NCI-H526 treated with DMSO at 0.1 percent for 48 hours (cell line): ENCODE data around the gene SRGAP2.
"Not testable (repeated sequence)": the region's sequence is repeated elsewhere in the genome, so short reads cannot be mapped to it uniquely, and the experiment has no call there.

Experiments
- DNase-seq: peaks from one replicate; lab custom pipeline; 2025; lab: John Stamatoyannopoulos, UW

Gene SRGAP2

DNA sequence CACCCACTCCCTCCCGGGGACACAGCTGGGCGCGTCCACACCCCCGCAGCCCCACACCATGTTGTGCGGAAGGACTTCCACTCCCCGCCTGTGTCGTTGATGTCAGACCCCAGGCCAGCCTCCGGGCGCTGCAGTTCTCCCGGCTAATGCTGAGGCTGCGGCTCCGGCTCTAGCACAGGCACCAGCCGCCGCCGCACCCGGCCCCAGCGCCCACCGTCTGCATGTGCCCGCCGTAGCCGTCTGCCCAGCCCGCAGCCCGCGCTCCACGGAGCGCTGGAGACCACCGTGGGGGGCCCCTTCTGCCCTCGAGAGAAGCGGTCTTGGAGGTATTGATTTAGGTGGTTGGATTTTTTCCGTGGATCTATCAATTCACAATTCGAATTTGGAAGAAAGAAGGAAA, 2.2 kb downstream of the SRGAP2 start:
- DNase-seq = not testable (repeated sequence)

DNA sequence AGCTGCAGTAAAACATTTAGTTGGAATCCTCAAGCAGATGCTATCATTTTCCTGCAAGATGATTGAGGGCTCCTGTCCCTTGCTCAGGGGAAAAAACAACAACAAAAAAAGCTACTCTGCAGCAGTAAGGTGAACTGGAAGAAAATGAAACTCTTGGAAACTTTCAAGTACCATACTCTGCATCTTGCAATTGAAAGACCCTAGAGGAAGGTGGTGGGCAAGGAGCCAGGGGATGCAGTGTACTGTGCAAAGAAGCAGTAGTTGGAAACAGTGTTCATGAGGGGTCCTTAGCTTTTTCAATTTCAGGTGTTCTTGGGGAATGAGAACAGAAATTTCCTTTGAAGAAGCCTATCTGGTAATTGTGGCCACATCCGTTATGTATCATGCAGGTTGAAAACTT, 7.5 kb downstream of the SRGAP2 start:
- not testable (repeated sequence) for DNase-seq

DNA sequence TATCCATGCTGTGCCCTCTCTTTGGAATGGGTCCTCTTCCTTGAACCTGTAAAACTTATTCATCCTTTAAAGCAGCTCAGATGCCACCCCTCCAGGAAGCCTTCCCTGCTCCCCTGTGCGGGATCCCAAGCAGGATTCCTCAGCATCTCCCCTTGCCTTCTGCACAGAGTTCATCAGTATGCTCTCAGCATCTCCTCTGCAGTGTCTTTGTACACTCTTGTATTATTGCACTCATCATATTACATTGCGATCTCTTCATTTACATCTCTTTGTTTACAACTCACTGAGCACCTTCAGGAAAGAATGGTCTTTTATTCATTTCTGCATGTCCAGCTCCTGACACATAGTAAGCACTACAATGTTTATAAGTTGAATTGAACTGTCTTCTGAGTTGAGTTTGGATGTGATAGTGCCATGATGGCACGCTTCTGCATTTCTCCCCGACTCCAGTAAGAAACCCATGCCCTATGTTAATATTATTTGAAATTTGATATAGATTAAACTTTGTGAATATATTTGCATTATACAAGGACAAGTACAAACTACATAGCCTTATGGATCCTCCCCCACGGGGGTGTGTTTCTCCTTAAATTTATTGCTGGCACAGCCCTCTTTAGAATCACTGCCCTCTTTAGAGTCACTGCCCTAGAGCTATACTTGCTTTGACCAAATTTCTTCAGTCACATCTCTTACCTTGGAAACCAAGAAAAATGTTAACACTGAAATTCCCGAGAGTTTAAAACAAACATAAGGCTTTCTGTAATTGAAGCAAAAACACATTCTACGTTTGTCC, 12.5 kb downstream of the SRGAP2 start:
- DNase-seq = not testable (repeated sequence)

DNA sequence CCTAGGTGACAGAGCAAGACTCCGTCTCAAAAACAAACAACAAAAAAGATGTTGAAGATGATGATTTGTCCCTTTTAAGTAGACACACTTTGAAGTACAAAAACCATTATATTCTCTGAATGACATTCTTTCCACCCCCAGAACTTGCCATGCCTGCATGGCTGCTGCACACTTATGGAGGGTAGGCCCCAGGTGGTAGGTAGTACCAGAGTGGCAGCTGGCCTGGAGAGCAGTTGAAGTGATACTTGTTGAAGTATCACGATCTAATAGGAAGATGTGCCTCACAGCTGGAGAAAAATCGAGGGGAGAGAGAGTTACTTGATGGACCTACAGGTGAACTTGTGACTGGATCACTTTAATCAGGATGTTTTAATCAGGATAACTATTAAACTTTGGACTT, 14.9 kb downstream of the SRGAP2 start:
- DNase-seq = not testable (repeated sequence)

DNA sequence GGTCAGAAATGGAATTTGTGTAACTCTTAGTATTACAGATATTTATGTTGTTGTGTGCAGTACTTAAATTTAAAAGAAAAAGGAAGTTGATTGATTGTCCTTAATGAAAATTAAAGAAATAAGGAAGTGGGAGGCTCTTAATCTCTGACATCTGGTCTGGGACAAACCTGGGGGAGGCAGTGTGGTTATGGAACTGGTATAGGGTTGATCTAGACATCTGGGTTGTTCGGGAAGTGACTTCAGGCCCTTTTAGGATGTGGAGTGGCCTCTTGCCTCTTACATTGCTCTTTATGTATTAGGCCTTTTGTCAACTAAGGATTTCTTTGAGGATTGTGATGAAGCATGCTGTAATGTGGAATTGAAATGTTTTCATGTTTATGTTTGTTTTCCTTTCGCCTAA, 15.4 kb downstream of the SRGAP2 start:
- DNase-seq = not testable (repeated sequence)

DNA sequence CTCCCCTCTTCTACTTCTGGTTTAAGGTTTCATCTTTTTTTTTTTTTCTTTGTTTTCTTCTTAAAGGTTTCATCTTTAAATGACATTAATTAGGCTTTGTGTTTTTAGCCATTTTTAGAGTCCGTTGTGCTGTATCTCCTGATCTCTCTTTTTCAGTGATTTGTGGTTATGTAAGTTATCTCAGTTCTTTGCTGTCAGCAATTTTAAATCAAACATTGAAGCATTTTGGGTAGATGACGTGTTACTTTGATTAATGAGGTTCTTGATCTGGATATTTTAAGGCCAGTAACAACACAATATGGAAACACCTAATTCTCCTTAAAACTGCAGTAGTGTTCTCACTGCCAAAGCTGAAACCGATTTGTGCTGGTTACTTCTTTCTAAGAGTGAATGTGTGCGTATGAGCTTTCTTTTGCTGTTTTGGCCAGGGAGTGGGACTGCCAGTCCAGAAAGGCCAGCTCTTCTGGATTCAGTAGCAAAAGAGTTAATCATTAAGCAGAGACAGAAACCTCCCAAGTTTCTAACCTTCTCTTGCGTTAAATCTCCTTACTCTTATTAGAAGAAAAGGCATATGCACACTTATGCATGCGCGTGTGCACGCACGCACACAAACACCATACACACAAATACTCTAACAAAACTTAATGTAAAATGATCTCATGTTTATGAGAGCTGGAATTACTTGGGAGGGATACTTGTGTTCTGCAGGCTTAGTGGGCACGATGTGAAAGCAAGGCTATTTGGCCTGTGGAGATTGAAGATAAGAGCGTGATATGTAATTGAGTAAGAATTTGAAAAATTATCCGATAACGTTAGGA, 16.4 kb downstream of the SRGAP2 start:
- DNase-seq = not testable (repeated sequence)

DNA sequence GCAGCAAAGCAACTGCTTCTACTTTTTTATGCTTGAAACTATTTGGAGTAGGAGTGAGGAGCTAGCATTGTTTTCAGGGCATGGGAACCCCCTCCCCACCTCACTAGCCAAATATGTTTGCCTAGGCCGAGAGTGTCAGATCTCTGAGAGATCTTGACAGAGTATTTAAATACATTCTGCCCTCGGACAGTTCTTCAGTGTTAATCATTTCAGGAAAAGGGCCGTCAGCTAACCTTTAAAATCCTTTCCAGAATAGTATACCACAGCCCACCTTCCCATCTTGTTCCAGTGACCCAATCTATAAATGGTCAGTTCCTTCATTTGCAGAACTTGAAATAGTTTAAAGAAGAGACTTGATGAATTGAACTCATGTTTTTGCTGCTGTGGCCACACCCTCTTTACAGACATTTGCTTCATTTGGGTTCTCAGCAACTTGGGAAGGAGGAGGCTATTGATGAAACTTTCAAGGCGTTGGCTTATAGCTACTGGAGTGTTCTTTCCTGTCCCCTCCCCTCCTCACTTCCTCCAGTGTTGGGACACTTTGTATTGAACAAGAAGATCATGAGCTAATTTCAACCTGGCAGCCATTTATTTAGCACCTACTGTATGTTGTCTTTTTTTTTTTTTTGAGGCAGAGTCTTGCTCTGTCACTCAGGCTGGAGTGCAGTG, 17.1 kb downstream of the SRGAP2 start:
- not testable (repeated sequence) for DNase-seq

DNA sequence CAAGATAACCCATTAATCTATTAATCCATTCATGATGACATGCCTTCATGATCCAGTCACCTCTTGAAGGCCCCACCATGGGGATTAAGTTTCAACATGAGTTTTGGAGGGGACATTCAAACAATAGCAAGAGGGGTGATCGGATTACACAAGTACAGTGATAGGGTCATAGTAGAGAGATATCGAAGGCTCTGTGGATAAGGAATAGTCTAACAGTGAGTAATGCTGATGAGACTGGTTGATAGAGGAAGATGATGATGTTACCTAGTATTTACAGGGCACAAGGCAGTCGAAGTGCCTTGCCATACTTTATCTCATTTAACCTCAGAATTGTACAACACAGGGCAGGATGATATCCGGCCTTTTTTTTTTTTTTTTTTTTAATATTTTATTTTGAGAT, 18.2 kb downstream of the SRGAP2 start:
- DNase-seq = not testable (repeated sequence)

DNA sequence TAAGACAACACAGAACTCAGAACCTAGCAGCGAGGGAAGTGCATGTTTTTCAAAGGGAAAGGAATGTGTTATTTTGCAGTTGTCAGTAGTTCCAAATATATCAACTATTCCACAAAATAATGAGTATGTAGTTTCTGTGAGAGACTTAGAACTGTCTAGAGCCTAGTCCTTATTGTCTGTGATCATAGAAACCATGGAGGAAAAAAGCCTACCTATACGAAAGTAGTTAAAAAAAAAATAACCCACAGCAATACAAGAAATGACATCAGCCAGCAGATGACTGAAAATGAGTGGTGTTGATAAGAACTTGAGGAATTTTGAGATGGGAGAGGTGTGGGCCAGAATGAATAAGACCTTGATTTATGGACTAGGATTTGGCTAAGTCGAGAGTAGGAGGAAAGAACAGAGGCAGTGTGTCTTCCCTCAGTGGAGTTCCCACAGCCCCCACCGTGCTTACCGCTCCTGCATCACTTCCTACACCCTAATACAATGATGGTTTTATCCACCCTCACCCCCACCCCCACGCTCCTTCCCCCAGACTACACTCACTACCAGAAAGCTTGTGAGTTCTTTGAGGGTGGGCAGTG, 20.9 kb downstream of the SRGAP2 start:
- DNase-seq = not testable (repeated sequence)

DNA sequence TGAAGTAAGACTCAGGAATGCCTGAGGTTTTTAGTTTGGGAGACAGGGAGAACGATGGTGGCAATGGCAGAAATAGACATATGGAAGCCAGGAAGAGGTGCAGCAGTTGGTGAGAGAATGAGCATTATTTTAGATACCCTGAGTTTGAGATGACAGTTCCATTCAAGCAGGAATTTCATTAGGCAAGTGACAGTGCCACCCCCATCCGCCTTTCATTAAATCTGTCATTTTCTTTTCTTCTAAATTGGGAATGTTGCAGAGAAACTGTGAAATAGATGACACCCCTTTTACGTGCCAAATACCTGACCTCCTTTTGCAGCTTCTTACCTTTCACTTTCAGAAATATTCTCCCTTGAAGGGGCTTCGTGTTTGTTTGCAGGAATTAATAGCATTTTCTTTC, 22.0 kb downstream of the SRGAP2 start:
- DNase-seq = not testable (repeated sequence)

DNA sequence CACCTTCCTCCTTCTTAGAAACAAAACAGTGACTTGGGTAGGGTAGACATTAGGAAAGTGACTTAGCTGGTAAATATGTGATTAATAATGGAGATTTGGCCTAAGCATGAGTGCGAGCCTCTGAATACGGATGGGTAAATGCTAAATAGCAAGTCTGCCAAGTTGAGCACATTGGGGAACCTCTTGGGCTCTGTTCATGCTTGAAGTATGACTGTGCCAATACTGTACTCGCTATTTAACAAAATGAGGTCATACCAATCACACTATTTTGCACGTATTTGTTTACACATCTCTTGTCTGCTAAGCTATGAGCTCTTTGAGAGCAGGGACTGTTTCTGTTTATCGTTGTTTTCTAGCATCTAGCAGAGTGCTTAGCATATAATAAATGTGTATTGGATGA, 23.5 kb downstream of the SRGAP2 start:
- DNase-seq = not testable (repeated sequence)

DNA sequence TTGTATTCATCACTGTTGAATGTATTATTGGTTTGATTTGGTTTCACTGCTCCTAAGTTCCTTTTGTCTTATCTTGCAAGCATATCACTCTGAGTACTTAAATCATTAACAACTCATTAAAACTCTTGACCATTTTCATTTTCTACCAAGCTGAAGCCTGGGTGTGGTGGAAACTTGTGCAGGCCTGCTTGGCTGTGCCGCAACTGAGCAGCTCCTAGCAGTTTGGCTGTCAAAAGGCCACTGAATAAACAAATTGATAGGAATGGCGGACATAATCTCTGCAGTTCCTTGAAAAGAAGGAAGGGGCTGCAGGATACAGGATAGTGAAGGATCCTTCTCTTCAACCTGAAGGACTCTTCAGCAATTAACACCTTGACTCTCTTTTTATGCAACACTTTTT, 25.9 kb downstream of the SRGAP2 start:
- not testable (repeated sequence) for DNase-seq

DNA sequence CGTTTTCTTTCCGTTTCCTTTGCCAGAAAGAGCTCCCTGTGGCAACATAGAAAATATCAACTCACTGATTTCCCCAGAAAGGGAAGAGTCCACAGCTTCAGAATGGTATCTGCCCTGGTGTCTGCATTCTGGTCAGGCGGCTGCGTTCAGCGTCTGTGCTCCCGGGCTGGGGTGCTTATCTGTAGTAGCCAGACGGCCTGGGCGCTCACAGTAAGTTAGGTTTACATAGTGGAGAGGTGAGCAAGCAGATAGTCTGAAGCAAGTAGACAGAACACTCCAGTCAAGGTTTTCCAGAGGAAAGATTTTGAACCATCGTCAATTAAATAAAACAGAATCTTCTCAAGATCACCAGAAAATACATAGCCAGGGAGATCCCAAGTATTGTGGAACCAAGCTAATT, 28.6 kb downstream of the SRGAP2 start:
- DNase-seq = not testable (repeated sequence)

DNA sequence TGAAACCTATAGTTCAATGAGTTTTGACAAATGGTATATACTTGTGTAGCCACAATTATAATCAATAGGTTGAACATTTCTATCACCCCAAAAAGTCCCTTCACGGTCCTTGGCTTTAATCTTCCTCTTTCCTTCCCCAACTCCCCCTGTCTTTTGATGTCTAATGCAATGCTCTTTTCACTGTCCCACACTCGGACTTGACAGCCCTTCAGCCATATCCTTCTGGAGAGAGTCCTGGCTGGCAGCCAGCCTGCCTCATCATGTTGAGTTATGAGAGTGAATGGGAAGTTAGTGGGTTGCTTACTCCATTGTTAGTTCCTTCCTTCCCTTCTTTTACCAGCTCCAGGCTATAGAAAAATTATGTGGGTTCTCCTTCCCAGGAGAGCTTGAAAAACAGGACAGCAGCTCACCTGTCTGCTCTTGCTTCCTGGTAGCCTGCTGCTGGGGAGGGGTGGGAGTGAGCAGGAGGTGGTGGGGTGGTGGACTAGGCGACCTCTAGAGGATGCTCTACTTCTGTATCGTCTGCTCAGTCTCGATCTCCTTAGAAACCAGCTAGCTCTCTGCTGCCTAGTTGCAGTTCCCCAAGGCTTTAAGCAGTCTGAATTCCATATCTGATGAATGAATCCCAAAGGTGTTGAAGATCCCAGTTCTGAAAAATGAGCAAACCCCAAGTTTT, 29.8 kb downstream of the SRGAP2 start:
- not testable (repeated sequence) for DNase-seq

DNA sequence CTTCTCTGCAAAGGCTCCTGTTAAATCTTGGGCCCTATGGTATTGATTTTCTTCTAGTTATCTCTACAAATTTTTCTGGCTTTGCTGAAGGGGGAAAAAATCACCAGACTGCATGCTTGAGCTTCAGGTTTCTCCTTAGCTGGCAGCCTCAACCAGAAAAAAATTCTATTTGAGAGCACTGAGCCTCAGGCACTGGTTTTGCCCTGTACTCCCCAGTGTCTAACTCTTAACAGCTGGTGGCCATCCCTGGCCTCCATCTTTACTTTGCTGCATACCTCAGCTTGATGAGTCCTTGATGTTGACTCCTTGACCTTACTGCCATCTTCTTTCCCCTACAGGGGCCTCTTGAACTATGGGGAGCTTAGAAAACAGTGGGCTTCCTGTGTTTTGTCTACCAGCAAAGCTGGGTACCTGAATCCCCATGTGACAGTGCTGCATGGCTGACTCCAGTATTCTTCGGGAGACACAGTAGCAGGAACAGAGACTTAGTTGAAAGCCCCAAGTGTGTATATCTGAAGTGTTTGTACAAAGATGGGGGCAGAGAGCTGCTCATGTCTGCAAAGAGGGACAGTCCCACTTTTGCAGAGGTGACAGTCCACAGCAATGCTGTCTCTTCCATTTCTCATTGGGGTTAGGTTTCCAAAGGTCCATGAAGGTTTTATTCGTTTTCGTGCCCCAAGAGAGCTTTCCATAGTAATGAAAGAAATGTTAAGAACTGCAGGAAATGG, 31.0 kb downstream of the SRGAP2 start:
- DNase-seq = not testable (repeated sequence)

DNA sequence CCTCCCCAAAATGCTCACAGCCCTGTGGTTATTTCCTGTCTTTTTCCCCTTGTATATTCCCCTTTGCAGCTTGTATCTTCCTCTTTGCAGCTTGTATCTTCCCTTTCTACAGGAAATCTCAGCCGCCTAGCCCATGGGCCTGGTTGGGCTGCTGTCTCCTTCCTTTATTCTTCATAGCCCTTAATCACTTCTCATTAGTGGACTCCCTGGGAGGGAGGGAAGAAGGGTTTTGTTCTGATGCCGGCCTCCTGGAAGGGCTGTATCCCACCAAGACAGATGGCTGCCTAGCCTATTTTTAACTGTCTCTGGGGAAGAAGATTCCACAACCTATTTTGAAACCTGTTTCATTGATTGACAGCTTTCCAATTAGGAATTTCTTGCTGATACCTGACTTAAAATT, 31.8 kb downstream of the SRGAP2 start:
- not testable (repeated sequence) for DNase-seq

DNA sequence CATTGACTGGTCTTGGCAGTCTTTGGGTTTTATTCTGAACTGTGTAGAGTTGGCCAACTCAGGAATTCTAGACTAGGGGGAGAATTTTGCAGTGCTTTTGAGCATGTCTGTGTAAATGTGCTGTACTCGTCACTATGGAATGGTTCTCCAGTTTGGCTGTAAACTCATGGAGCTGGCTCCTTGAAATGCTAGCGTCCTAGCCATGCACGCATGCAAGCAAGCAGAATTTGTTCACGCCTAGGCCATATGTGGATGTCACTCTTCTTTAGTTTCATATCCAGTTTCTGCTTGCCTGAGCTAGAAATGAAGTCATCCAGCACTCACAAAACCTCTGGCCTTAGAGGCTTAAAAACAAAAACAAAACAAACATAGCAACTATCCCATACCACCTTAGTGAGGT, 36.9 kb downstream of the SRGAP2 start:
- not testable (repeated sequence) for DNase-seq

DNA sequence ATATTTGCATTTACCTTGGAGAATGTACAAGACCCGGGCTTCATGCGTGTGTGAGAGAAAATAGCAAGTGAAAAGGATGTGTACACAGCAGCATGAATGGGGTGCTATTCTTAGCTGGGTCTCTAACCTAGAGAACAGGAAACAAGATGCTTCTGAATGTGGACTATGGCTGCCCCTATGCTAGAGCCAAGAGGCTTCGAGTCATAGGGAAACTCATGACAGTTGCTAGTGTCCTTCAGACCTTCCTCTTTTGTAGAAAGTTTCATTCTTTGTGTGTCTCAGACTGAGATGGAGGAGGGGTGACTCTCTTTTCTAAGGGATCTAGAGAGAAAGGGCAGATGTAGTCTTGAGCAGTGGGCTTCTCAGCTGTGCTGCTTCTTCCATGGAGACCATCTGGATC, 40.0 kb downstream of the SRGAP2 start:
- not testable (repeated sequence) for DNase-seq

DNA sequence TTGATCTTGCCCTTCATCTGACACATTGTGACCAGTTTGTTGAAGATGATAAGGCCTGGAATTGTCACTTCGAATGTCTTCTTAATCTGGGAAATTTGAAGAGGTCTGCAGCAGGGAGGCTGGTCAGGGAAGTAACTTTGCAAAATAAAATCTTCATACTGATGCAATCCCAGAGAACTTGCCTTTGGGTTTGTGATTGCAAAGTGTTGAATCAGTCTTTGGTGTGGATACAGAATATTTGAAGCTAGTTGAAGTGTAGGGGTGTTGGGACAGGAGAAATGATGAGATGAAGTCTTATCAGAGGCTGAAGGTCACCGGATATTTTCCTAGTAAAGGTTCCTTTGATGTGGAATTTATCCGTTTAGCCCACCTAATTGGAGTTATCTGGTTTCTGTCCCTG, 42.1 kb downstream of the SRGAP2 start:
- DNase-seq = not testable (repeated sequence)

DNA sequence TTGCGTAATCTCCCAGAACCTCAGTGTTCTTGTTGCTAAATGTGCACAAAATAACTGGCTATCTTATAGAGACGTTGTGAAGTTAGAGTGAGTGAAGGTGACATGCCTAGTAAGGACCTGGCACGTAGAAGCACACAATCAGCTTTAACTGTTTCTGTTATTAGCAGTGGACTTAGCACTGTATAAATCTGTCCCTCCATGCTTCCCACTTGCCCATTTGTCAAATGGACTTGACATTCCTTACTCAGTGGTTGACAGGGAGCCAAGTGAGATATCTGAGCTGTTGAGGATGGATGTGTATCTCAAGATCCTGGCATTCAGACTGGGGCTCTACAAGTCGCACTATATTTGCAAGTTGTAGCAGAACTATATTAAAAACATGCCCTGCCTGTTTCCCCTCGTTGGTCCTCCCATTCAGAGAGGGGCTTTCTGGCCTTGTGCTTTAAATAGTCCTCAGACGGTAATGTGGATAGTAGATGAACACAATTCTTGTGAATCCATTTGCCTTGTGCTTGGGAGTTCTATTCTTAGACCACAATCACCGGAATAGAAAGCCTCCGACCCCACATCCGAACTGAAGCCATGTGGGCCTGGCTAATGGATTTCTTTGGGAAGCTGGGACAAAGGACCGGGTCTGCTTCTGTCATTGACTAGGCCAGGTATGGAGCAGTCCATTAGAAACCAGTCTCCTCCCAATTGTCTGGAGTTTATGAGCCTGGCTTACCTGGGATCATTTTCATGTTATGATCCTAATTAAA, 43.0 kb downstream of the SRGAP2 start:
- DNase-seq = not testable (repeated sequence)
